NCI-H2171 (cell line): ENCODE measurements around the gene LDLRAD4.

Experiments used
- DNase-seq: peaks from one replicate; lab custom pipeline; 2025; lab: John Stamatoyannopoulos, UW

Gene LDLRAD4

DNA sequence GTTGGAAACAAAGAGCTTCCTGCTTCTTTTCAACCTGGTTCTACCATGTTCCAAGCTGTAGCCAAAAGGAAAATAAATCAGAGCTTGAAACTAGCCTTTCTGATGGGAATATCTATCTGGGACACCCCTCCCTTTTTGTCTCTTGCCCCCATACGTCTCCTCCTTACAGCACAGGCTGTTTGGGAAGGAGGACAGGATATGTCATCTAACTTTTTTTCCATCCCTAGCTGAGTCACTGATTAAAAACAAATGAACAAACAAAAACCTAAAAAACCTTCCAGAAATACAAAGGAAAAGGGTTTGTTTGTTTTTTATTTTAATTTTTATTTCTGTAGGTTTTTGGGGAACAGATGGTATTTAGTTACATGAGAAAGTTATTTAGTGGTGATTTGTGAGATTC, 356.2 kb downstream of the LDLRAD4 start:
- no peak for DNase-seq

- no peak for DNase-seq
Observed at GRCh38 chr18:13576598-13576997, 358.0 kb downstream of the LDLRAD4 start.

- no peak for DNase-seq
Observed at GRCh38 chr18:13577091-13577697, 358.6 kb downstream of the LDLRAD4 start.

GRCh38 chr18:13577781-13578180, 359.2 kb downstream of the LDLRAD4 start:
- DNase-seq: no peak

- no peak for DNase-seq
Observed at GRCh38 chr18:13578400-13578799, 359.8 kb downstream of the LDLRAD4 start.

DNA sequence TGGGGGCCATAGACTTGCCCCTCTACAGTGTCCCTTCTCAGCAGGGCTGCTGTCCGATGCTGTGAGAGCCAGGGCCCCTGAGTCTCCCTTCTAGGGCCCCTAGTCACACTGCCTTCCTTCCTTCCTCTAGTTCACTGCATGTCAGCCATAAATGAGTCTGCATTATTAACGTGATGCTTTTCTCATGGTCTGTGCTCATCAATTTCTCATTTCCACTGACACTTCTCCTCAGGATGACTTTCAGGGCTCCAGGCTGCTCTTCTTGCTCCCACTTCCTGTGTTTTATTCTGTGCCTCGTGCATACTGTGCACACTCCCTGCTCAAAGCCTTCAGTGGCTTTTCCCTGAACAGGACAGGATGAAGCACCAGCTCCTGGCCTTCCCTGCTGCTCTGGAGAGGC, 361.3 kb downstream of the LDLRAD4 start:
- DNase-seq: no peak

- no peak for DNase-seq
Observed at GRCh38 chr18:13580351-13580750, 361.8 kb downstream of the LDLRAD4 start.

- DNase-seq: no peak
Observed at GRCh38 chr18:13580991-13581390, 362.4 kb downstream of the LDLRAD4 start.

- no peak for DNase-seq
Observed at GRCh38 chr18:13581496-13582177, 363.1 kb downstream of the LDLRAD4 start.

DNA sequence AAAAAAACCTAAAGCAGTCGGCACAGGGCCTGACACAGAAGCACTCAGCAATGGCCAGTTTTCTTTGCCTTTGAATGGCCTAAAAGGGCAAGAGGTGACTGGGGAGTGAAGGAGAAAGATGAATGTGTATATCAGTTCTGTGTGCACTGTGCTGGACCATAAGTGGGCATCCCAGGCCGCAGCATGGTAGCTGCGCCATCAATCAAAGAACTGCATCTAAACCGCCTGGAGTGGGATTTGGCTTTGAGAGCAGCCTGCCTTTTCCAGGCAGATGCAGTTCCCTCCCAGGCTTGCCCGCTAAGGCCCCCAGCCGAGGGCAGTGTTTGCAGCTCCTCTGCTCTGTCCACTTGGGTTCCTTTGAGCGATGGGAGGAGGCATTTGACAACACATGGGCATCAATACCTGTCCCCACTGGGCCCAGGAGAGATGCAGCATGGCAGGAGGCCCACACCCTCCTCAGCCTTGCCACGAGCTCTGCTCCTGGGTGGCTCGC, 363.7 kb downstream of the LDLRAD4 start:
- no peak for DNase-seq

GRCh38 chr18:13583576-13584550, 365.3 kb downstream of the LDLRAD4 start:
- DNase-seq: no peak

- no peak for DNase-seq
Observed at GRCh38 chr18:13584825-13585224, 366.3 kb downstream of the LDLRAD4 start.

- no peak for DNase-seq
Observed at GRCh38 chr18:13585379-13586153, 367.0 kb downstream of the LDLRAD4 start.

DNA sequence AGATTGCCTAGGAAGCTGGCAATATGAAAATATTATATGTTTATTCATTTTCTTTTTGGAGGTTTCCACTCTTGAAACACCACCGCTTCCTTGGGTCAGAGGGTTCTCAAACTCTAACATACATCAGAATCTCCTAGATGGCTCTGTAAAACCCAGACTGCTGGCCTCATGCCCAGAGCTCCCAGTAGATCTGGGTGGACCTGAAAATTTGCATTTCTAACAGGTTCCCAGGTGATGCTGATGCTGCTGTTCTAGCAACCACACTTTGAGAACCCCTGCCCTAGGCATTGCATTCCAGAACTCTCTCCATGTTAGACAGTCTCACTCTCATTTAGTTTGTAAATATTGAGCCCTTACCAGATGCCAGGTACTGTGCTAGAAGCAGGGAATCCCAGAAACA, 368.4 kb downstream of the LDLRAD4 start:
- DNase-seq: no peak

DNA sequence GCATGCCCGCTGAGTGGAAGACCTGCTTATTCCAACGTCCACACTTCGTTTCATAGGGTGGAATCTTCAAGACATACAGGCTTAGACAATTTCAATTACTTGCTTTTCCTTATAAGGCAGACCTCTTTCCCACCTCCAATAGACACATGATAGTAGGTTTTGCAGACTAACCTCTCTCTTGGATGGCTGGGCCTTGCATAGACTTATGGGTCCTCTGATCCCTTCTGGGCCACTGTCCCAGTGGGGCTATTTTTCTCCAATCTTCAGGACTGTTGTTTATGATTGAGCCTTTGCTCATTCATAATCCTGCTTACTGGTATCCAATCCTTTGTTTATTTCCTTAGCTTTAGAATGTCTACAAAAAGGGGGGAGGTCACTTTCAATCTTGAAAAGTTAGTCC, 368.9 kb downstream of the LDLRAD4 start:
- DNase-seq: no peak

DNA sequence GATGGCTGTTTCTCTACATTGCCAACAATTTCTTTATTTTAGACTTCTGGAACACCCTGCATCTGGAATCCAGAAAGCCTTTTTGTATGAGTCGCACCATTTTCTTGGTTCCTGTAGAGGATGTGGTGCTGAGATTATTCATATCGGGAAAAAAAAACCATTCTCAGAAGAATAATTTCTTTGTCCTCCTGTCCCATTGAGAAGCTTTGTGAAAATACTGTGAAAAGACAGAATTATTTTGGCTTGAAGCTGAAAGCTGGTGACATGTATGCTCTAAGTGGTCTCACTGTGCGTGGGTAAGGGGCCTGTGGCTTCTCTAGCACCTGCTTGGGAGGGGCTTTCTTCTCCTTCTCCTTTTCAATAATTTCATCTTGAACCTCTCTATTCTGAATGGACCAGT, 369.4 kb downstream of the LDLRAD4 start:
- DNase-seq: no peak

DNA sequence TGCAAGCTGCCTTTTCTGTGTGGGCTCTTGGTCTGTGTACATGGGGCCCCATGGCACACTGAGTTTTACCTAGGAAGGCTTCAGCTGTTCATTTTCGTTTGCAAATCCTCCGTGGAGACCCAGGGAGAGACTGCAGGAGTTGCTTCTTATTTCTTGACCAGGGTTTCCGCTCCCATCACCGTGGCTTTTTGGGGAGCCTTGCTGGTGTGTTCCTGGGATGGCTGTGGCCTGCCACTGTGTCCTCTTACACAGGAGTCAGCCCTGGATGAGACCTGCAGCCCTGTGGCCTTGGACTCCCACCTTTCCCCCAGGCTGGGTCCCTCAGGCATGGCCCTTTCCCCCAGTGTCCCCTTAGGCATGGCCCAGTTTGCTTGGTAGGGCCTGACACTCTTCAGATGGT, 370.8 kb downstream of the LDLRAD4 start:
- no peak for DNase-seq

- no peak for DNase-seq
Observed at GRCh38 chr18:13589943-13590342, 371.4 kb downstream of the LDLRAD4 start.

DNA sequence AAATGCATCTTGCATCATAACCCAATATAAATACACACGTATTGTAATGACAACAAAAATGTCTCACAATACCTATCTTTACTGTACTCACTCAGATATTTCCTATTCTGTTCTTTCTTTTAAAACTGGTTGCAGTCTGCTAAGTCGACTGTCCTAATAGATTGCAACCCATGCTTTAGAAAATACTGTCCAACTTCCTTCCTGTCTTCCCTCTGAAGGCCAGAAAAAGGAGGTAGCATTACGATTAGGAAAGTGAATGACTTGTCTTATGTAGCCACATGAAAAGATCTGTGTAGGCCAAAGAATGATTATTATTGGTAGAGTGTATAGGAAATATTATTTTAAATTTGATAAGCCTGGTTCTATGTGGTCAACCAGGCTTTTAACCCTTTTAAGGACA, 373.7 kb downstream of the LDLRAD4 start:
- DNase-seq: no peak

GRCh38 chr18:13594551-13594950, 376.0 kb downstream of the LDLRAD4 start:
- no peak for DNase-seq

- DNase-seq: no peak
Observed at GRCh38 chr18:13597068-13597467, 378.5 kb downstream of the LDLRAD4 start.

GRCh38 chr18:13598591-13598990, 380.0 kb downstream of the LDLRAD4 start:
- DNase-seq: no peak
